GM19455 (cell line): ENCODE measurements around the gene TEN1.
"Not testable (repeated sequence)": the region's sequence is repeated elsewhere in the genome, so short reads cannot be mapped to it uniquely, and the experiment has no call there.

Source experiments
- ATAC-seq: cut with Tn5 transposase; IDR thresholded peaks from one replicate; pipeline ENCODE4 v1.9.1; 2021; ENCODE audit not compliant: unreplicated experiment

The TEN1 gene

GRCh38 chr17:75978938-75979704 lies at the start of gene TEN1, which contains the start of gene ACOX1:
Gene TEN1, plus strand, starts transcription at chr17:75979240. Its CDS starts 6,953 bp downstream, at chr17:75986193.
Gene ACOX1, minus strand, starts transcription at chr17:75979166. Its CDS starts 93 bp downstream, at chr17:75979073.
- peak; percentile 90 for ATAC-seq

- no peak for ATAC-seq
These were observed 48.0 kb upstream of the TEN1 start for GRCh38 chr17:75931062-75931461.

GRCh38 chr17:75932852-75933251 lies 46.2 kb upstream of the TEN1 start:
- ATAC-seq: no peak

GRCh38 chr17:75933808-75934207 lies 45.2 kb upstream of the TEN1 start:
- ATAC-seq: no peak

- ATAC-seq: no peak
These were observed 41.4 kb upstream of the TEN1 start for GRCh38 chr17:75937652-75938051.

GRCh38 chr17:75940727-75941441 lies 38.2 kb upstream of the TEN1 start, which contains the start of gene FBF1:
Gene FBF1, minus strand, starts transcription at chr17:75941042. Its CDS starts 2,893 bp downstream, at chr17:75938149.
- ATAC-seq: peak; percentile 80

GRCh38 chr17:75941442-75941819 lies 37.6 kb upstream of the TEN1 start:
- no peak for ATAC-seq

- ATAC-seq: no peak
These were observed 36.6 kb upstream of the TEN1 start for GRCh38 chr17:75942473-75942872.

GRCh38 chr17:75943491-75943890 lies 35.5 kb upstream of the TEN1 start:
- ATAC-seq: no peak

- ATAC-seq: no peak
These were observed 33.8 kb upstream of the TEN1 start for GRCh38 chr17:75945211-75945610.

- ATAC-seq: no peak
These were observed 28.6 kb upstream of the TEN1 start for GRCh38 chr17:75950421-75950820.

GRCh38 chr17:75950855-75951554 lies 28.0 kb upstream of the TEN1 start:
- no peak for ATAC-seq

GRCh38 chr17:75959051-75959838 lies 19.8 kb upstream of the TEN1 start:
- no peak for ATAC-seq

GRCh38 chr17:75959839-75960511 lies 19.1 kb upstream of the TEN1 start:
- ATAC-seq: no peak

- ATAC-seq: no peak
These were observed 13.6 kb upstream of the TEN1 start for GRCh38 chr17:75965468-75965867.

GRCh38 chr17:75969044-75969443 lies 10.0 kb upstream of the TEN1 start:
- not testable (repeated sequence) for ATAC-seq

- no peak for ATAC-seq
These were observed 9.0 kb upstream of the TEN1 start for GRCh38 chr17:75970011-75970523.

GRCh38 chr17:75970626-75971025 lies 8.4 kb upstream of the TEN1 start:
- ATAC-seq: no peak

- ATAC-seq: not testable (repeated sequence)
These were observed 3.9 kb upstream of the TEN1 start for GRCh38 chr17:75975187-75975586.

- no peak for ATAC-seq
These were observed 3.3 kb upstream of the TEN1 start for GRCh38 chr17:75975757-75976174.
